DOHH2 (cell line): ENCODE measurements around the gene ACER3.

Experiments
- H3F3A ChIP-seq: fragments of 200-600 bp; sonication (generic), shearing (Covaris generic); 2 replicates; pipeline ENCODE4 v1.6.0; 2016; ENCODE audit warnings: antibody characterized with exemption, mild to moderate bottlenecking; ENCODE audit not compliant: control insufficient read depth, insufficient read depth
- H3K27ac ChIP-seq: fragments of 200-600 bp; sonication (generic); 2 replicates; pipeline ENCODE4 v1.5.1; 2014; ENCODE audit warnings: low read depth, mild to moderate bottlenecking, low read length, moderate library complexity
- H3K27me3 ChIP-seq: fragments of 200-600 bp; sonication (generic); 2 replicates; pipeline ENCODE4 v1.6.1; 2014; ENCODE audit warnings: mild to moderate bottlenecking, low read length, mixed read lengths; ENCODE audit not compliant: control insufficient read depth
- H3K36me3 ChIP-seq: fragments of 200-600 bp; sonication (generic); 2 replicates; pipeline ENCODE4 v1.6.1; 2014; ENCODE audit warnings: mild to moderate bottlenecking, low read length, moderate library complexity, mixed read lengths; ENCODE audit not compliant: control insufficient read depth
- H3K4me1 ChIP-seq: fragments of 200-600 bp; sonication (generic); 2 replicates; pipeline ENCODE4 v1.6.1; 2014; ENCODE audit warnings: mild to moderate bottlenecking, low read length, mixed read lengths; ENCODE audit not compliant: control insufficient read depth
- H3K4me2 ChIP-seq: fragments of 200-600 bp; sonication (generic); 2 replicates; pipeline ENCODE4 v1.6.0; 2014; ENCODE audit warnings: mild to moderate bottlenecking, low read length, moderate library complexity
- H3K4me3 ChIP-seq: fragments of 200-600 bp; sonication (generic); 2 replicates; pipeline ENCODE4 v1.5.1; 2014; ENCODE audit warnings: mild to moderate bottlenecking, low read length, mixed read lengths
- H3K79me2 ChIP-seq: fragments of 200-600 bp; sonication (generic); 2 replicates; pipeline ENCODE4 v1.6.1; 2014; ENCODE audit warnings: mild to moderate bottlenecking, low read length, mixed read lengths; ENCODE audit not compliant: control insufficient read depth
- H3K9me2 ChIP-seq: fragments of 200-600 bp; sonication (generic); replicated peaks from 2 replicates; pipeline ENCODE4 v1.6.1; 2014; ENCODE audit warnings: mild to moderate bottlenecking, low read length, mixed read lengths; ENCODE audit not compliant: control insufficient read depth
- H3K9me3 ChIP-seq: fragments of 200-600 bp; sonication (generic); 2 replicates; pipeline ENCODE4 v1.6.1; 2014; ENCODE audit warnings: antibody characterized with exemption, low read length, mixed read lengths; ENCODE audit not compliant: control insufficient read depth, insufficient read depth
- H4K20me1 ChIP-seq: fragments of 200-600 bp; sonication (generic); 2 replicates; pipeline ENCODE4 v1.6.0; 2014; ENCODE audit warnings: low read depth, mild to moderate bottlenecking, antibody characterized with exemption, low read length, moderate library complexity; ENCODE audit not compliant: control insufficient read depth, insufficient read depth
- CTCF ChIP-seq: fragments of 200-600 bp; sonication (generic); IDR thresholded peaks from one replicate; pipeline ENCODE4 v1.5.1; 2014; ENCODE audit warnings: antibody characterized with exemption, mild to moderate bottlenecking, low read depth, low read length; ENCODE audit not compliant: poor library complexity, severe bottlenecking
- EZH2phosphoT487 ChIP-seq: fragments of 200-600 bp; sonication (generic); IDR thresholded peaks from 2 replicates; pipeline ENCODE4 v1.6.1; 2017; ENCODE audit warnings: borderline replicate concordance, mild to moderate bottlenecking, antibody characterized with exemption, low read length, moderate library complexity, mixed read lengths

Gene ACER3

GRCh38 chr11:77019976-77020595 lies 159.4 kb downstream of the ACER3 start:
- H3K27ac ChIP-seq: no peak overlapping the region
- no peak overlapping the region for H3K4me3 ChIP-seq
- H3K4me2 ChIP-seq: no peak overlapping the region
- H3K4me1 ChIP-seq: peaks cover 7% of the 10 kb centered on the region
- no peaks in the 10 kb centered on the region for H3F3A ChIP-seq
- TF ChIP-seq CTCF (no peak), EZH2phosphoT487 (no peak)
- no peaks in the 10 kb centered on the region for H3K9me2 ChIP-seq
- no peaks in the 10 kb centered on the region for H3K27me3 ChIP-seq
- H4K20me1 ChIP-seq: no peaks in the 10 kb centered on the region
- H3K36me3 ChIP-seq: no peaks in the 10 kb centered on the region
- H3K79me2 ChIP-seq: no peaks in the 10 kb centered on the region
- no peaks in the 10 kb centered on the region for H3K9me3 ChIP-seq

GRCh38 chr11:77020734-77021133 lies 160.0 kb downstream of the ACER3 start:
- Histone ChIP-seq H3K4me3 (no peak overlapping the region), H3K79me2 (no peaks in the 10 kb centered on the region), H3K27ac (no peak overlapping the region), H4K20me1 (no peaks in the 10 kb centered on the region), H3K9me3 (no peaks in the 10 kb centered on the region), H3K36me3 (no peaks in the 10 kb centered on the region), H3K27me3 (no peaks in the 10 kb centered on the region), H3K4me2 (no peak overlapping the region), H3F3A (no peaks in the 10 kb centered on the region), H3K4me1 (peaks cover 7% of the 10 kb centered on the region), H3K9me2 (no peaks in the 10 kb centered on the region)
- TF ChIP-seq CTCF: no peak
- no peak for TF ChIP-seq EZH2phosphoT487

GRCh38 chr11:77024745-77025144 lies 164.0 kb downstream of the ACER3 start:
- TF ChIP-seq EZH2phosphoT487 (no peak), CTCF (no peak)
- Histone ChIP-seq H3K9me2 (no peaks in the 10 kb centered on the region), H3K27me3 (no peaks in the 10 kb centered on the region)

GRCh38 chr11:77026221-77026620 lies 165.5 kb downstream of the ACER3 start:
- H3K4me3 ChIP-seq: no peak overlapping the region
- no peaks in the 10 kb centered on the region for H3K9me3 ChIP-seq
- no peaks in the 10 kb centered on the region for H3K36me3 ChIP-seq
- H4K20me1 ChIP-seq: no peaks in the 10 kb centered on the region
- TF ChIP-seq EZH2phosphoT487 (no peak), CTCF (no peak)
- H3K27ac ChIP-seq: no peak overlapping the region
- H3K79me2 ChIP-seq: no peaks in the 10 kb centered on the region
- H3K4me2 ChIP-seq: no peak overlapping the region
- no peaks in the 10 kb centered on the region for H3K9me2 ChIP-seq
- H3F3A ChIP-seq: no peaks in the 10 kb centered on the region
- H3K27me3 ChIP-seq: no peaks in the 10 kb centered on the region
- peaks cover 7% of the 10 kb centered on the region for H3K4me1 ChIP-seq

More at GRCh38 chr11:77024745-77025144, 164.0 kb downstream of the ACER3 start:
- no peaks in the 10 kb centered on the region for H3F3A ChIP-seq
- H4K20me1 ChIP-seq: no peaks in the 10 kb centered on the region
- no peaks in the 10 kb centered on the region for H3K9me3 ChIP-seq
- H3K79me2 ChIP-seq: no peaks in the 10 kb centered on the region
- H3K4me3 ChIP-seq: no peak overlapping the region
- H3K4me1 ChIP-seq: peaks cover 7% of the 10 kb centered on the region
- H3K36me3 ChIP-seq: no peaks in the 10 kb centered on the region
- no peak overlapping the region for H3K27ac ChIP-seq
- H3K4me2 ChIP-seq: no peak overlapping the region
